HUES48 (cell line): ENCODE measurements around the gene RAI1.

ENCODE experiments used
- H3K27ac ChIP-seq: one replicate; pipeline ENCODE4 v1.7.0; 2013; ENCODE audit warnings: low read depth, low read length, inconsistent platforms
- H3K27me3 ChIP-seq: 2 replicates; pipeline ENCODE4 v1.6.1; 2013; ENCODE audit warnings: mild to moderate bottlenecking, low read length; ENCODE audit not compliant: control insufficient read depth, insufficient read depth
- H3K36me3 ChIP-seq: 2 replicates; pipeline ENCODE4 v1.6.1; 2013; ENCODE audit warnings: low read length; ENCODE audit not compliant: control insufficient read depth, insufficient read depth
- H3K4me1 ChIP-seq: 2 replicates; pipeline ENCODE4 v1.6.1; 2013; ENCODE audit warnings: mild to moderate bottlenecking, low read length; ENCODE audit not compliant: control insufficient read depth, insufficient read depth
- H3K4me3 ChIP-seq: 2 replicates; pipeline ENCODE4 v1.5.1; 2013; ENCODE audit warnings: mild to moderate bottlenecking, low read depth, low read length
- H3K9ac ChIP-seq: 2 replicates; pipeline ENCODE4 v1.6.1; 2013; ENCODE audit warnings: mild to moderate bottlenecking, low read depth, low read length, moderate library complexity
- H3K9me3 ChIP-seq: 2 replicates; pipeline ENCODE4 v1.6.1; 2013; ENCODE audit warnings: low read length; ENCODE audit not compliant: control insufficient read depth, insufficient read depth

The RAI1 gene

GRCh38 chr17:17712268-17712924, 31.1 kb downstream of the RAI1 start:
- Histone ChIP-seq H3K4me1 (peaks cover 30% of the 10 kb centered on the region), H3K4me3 (no peak overlapping the region), H3K9me3 (no peaks in the 10 kb centered on the region), H3K27ac (peak overlapping the region; percentile 86), H3K27me3 (peaks cover 97% of the 10 kb centered on the region), H3K36me3 (no peaks in the 10 kb centered on the region), H3K9ac (no peak overlapping the region)

GRCh38 chr17:17713839-17714238, 32.6 kb downstream of the RAI1 start:
- no peaks in the 10 kb centered on the region for H3K9me3 ChIP-seq
- no peaks in the 10 kb centered on the region for H3K36me3 ChIP-seq
- H3K27ac ChIP-seq, result no peak overlapping the region
- peaks cover 98% of the 10 kb centered on the region for H3K27me3 ChIP-seq
- no peak overlapping the region for H3K4me3 ChIP-seq
- H3K9ac ChIP-seq, result no peak overlapping the region
- H3K4me1 ChIP-seq, result peaks cover 30% of the 10 kb centered on the region

GRCh38 chr17:17714261-17714866, 33.1 kb downstream of the RAI1 start:
- H3K9me3 ChIP-seq, result no peaks in the 10 kb centered on the region
- H3K27me3 ChIP-seq, result peaks cover 98% of the 10 kb centered on the region
- H3K4me3 ChIP-seq, result no peak overlapping the region
- no peaks in the 10 kb centered on the region for H3K36me3 ChIP-seq
- H3K27ac ChIP-seq, result no peak overlapping the region
- H3K4me1 ChIP-seq, result peaks cover 30% of the 10 kb centered on the region
- no peak overlapping the region for H3K9ac ChIP-seq

GRCh38 chr17:17714879-17715278, 33.6 kb downstream of the RAI1 start:
- Histone ChIP-seq H3K27ac (no peak overlapping the region), H3K27me3 (peaks cover 98% of the 10 kb centered on the region), H3K36me3 (no peaks in the 10 kb centered on the region), H3K4me3 (no peak overlapping the region), H3K9me3 (no peaks in the 10 kb centered on the region), H3K4me1 (peaks cover 30% of the 10 kb centered on the region), H3K9ac (no peak overlapping the region)

- H3K9ac ChIP-seq, result no peak overlapping the region
- H3K9me3 ChIP-seq, result no peaks in the 10 kb centered on the region
- H3K36me3 ChIP-seq, result no peaks in the 10 kb centered on the region
- H3K4me3 ChIP-seq, result no peak overlapping the region
- peaks cover 100% of the 10 kb centered on the region for H3K27me3 ChIP-seq
- H3K27ac ChIP-seq, result no peak overlapping the region
- H3K4me1 ChIP-seq, result peaks cover 13% of the 10 kb centered on the region
These were observed 35.7 kb downstream of the RAI1 start for GRCh38 chr17:17716837-17717523.

GRCh38 chr17:17718251-17718650, 37.0 kb downstream of the RAI1 start:
- no peak overlapping the region for H3K9ac ChIP-seq
- no peaks in the 10 kb centered on the region for H3K9me3 ChIP-seq
- H3K4me1 ChIP-seq, result peaks cover 18% of the 10 kb centered on the region; the same call in 1 of the 2 replicates
- no peak overlapping the region for H3K4me3 ChIP-seq
- H3K27ac ChIP-seq, result no peak overlapping the region
- peaks cover 100% of the 10 kb centered on the region for H3K27me3 ChIP-seq
- no peaks in the 10 kb centered on the region for H3K36me3 ChIP-seq

- no peaks in the 10 kb centered on the region for H3K9me3 ChIP-seq
- peaks cover 11% of the 10 kb centered on the region; the same call in 1 of the 2 replicates for H3K4me1 ChIP-seq
- peaks cover 100% of the 10 kb centered on the region for H3K27me3 ChIP-seq
- no peak overlapping the region for H3K27ac ChIP-seq
- H3K36me3 ChIP-seq, result no peaks in the 10 kb centered on the region
- no peak overlapping the region for H3K9ac ChIP-seq
- H3K4me3 ChIP-seq, result no peak overlapping the region
These were observed 38.1 kb downstream of the RAI1 start for GRCh38 chr17:17719199-17719940.

GRCh38 chr17:17719966-17720543, 38.8 kb downstream of the RAI1 start:
- H3K9ac ChIP-seq, result no peak overlapping the region
- H3K27me3 ChIP-seq, result peaks cover 99% of the 10 kb centered on the region
- H3K4me3 ChIP-seq, result no peak overlapping the region
- H3K27ac ChIP-seq, result no peak overlapping the region
- peaks cover 9% of the 10 kb centered on the region; the same call in 1 of the 2 replicates for H3K4me1 ChIP-seq
- H3K9me3 ChIP-seq, result no peaks in the 10 kb centered on the region
- H3K36me3 ChIP-seq, result no peaks in the 10 kb centered on the region

GRCh38 chr17:17721140-17721668, 39.9 kb downstream of the RAI1 start:
- Histone ChIP-seq H3K27ac (no peak overlapping the region), H3K4me3 (no peak overlapping the region), H3K9me3 (no peaks in the 10 kb centered on the region), H3K36me3 (no peaks in the 10 kb centered on the region), H3K27me3 (peaks cover 99% of the 10 kb centered on the region), H3K4me1 (peaks cover 20% of the 10 kb centered on the region; the same call in 1 of the 2 replicates), H3K9ac (no peak overlapping the region)

GRCh38 chr17:17722081-17722905, 41.0 kb downstream of the RAI1 start:
- peaks cover 22% of the 10 kb centered on the region; the same call in 1 of the 2 replicates for H3K4me1 ChIP-seq
- peak overlapping the region; percentile 28; the same call in 1 of the 2 replicates for H3K4me3 ChIP-seq
- no peak overlapping the region for H3K9ac ChIP-seq
- no peaks in the 10 kb centered on the region for H3K9me3 ChIP-seq
- no peak overlapping the region for H3K27ac ChIP-seq
- peaks cover 99% of the 10 kb centered on the region for H3K27me3 ChIP-seq
- H3K36me3 ChIP-seq, result no peaks in the 10 kb centered on the region
